Ovary (tissue), 9 donors: Measurements from ENCODE around the gene CD200. TPM values are rescaled to one million over a fixed set of nuclear protein-coding genes. Genes with fewer than 3 reads are reported as not detected.

ENCODE experiments used
- DNase-seq, 5 donors: peaks; one replicate each; pipeline ENCODE4 v3.0.0-alpha.2; 2019 to 2020
- H3K27ac ChIP-seq, 2 donors: fragments of 200-600 bp; one replicate each; pipeline versions ENCODE4 v1.5.1 to v1.8.0; 2019 to 2022
- H3K27me3 ChIP-seq: fragments of 200-600 bp; one replicate; pipeline ENCODE4 v1.8.0; 2022
- H3K36me3 ChIP-seq: fragments of 200-600 bp; sonication (generic); one replicate; pipeline ENCODE4 v1.5.1; 2019
- H3K4me1 ChIP-seq: one replicate; pipeline ENCODE4 v1.8.1; 2013; ENCODE audit warnings: mild to moderate bottlenecking, moderate library complexity; ENCODE audit not compliant: insufficient read depth
- H3K4me3 ChIP-seq: fragments of 200-600 bp; sonication (generic); one replicate; pipeline ENCODE4 v1.5.1; 2017
- H3K9me3 ChIP-seq, 2 donors: fragments of 200-600 bp in 1 of 2; sonication (generic) in 1 of 2; one replicate each; pipeline versions ENCODE4 v1.5.1 to v1.8.1; 2013 to 2019; ENCODE audit warnings: mild to moderate bottlenecking in 1 of 2, moderate library complexity in 1 of 2
- EP300 ChIP-seq: sonication (generic); formaldehyde crosslinking; IDR thresholded peaks from one replicate; pipeline ENCODE4 v1.6.1; 2017; ENCODE audit warnings: antibody characterized with exemption
- POLR2A ChIP-seq: fragments of 450-650 bp; IDR thresholded peaks from one replicate; pipeline ENCODE4 v1.6.1; 2017; ENCODE audit warnings: antibody characterized with exemption, mild to moderate bottlenecking, moderate library complexity
- WGBS, 3 donors: extraction: QIAGEN DNeasy Blood & Tissue Kit in 1 of 3; methylation state at CpG; one replicate each; pipeline versions ENCODE4 v1.1.5 to v1.1.7; 2013 to 2017; 5-methylcytosine and 5-hydroxymethylcytosine counted together
- intact Hi-C, 4 donors: fragments of 100-400 bp; cut with DNase I; formaldehyde crosslinking; loops; one replicate each; pipeline versions ENCODE4 v1.11.0 to v1.15.1; 2022 to 2023
- polyA plus RNA-seq, 2 donors: library from polyadenylated mRNA; stranded (reverse); fragments of 200-250 nt in 1 of 2; fragments of 350-450 nt in 1 of 2; fragmentation: Illumina TruSeq in 1 of 2; extraction: RNeasy Lipid Tissue Mini Kit (QIAGEN cat#74804) in 1 of 2; gene quantifications; one replicate each; pipeline ENCODE4 v1.2.3, GENCODE V29; 2013 to 2014
- total RNA-seq, 7 donors: library from RNA; depleted of rRNA in 2 of 7; stranded (reverse); fragments of >200 nt in 2 of 7; fragmentation: NEBNext Ultra II Directional in 3 of 7; extraction: Animal tissue kit (Norgen Biotek cat#: 25700) in 3 of 7; gene quantifications; one replicate each; pipeline versions ENCODE4 v1.1.0 to v1.2.4, GENCODE V29; 2016 to 2023
- TF ChIP-seq, protein P1 (sequence below), 3 donors: fragments of 450-650 bp in 2 of 3; fragments of 200-600 bp in 1 of 3; IDR thresholded peaks; one replicate each; pipeline versions ENCODE4 v1.5.1 to v1.8.0; 2016 to 2022; ENCODE audit warnings: antibody characterized with exemption in 3 of 3, mild to moderate bottlenecking in 1 of 3
- donor health status: DM: no; HTN: no; CAD: no; lungs with moderate emphysema.
- donor health status: DM: no; HTN: no; CAD: no.
- donor health status: Bipolar disorder and iron deficiency.
- donor health status: DM: yes; HTN: yes; CAD: no.
- donor health status: DM: no; HTN: no; CAD: no.
- donor health status: DM: yes; HTN: yes; CAD: no.

Gene CD200
- total and polyA plus RNA-seq, 9 donors = 9.6 to 36.4 (median 17.0) TPM

DNA sequence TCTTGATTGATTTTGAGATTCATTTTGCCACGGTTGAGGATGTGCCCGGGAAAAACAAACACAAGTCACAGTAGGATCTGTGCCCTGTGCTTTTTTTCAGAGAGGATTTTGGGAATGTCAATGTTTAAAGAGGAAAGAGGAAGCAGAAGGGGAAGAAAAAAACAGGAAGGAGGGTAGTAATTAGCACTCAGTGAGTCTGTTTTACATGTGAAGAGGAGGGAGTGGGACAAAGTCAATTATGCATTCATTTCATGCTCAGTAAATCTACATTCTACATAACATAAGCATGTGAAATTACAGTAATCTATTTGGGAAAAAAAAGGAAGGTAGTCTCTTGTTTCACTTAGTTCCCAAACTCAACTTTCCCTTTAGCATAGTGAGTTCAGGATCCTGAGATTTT is 18.3 kb upstream of the CD200 start:
- TF ChIP-seq, protein P1, sequence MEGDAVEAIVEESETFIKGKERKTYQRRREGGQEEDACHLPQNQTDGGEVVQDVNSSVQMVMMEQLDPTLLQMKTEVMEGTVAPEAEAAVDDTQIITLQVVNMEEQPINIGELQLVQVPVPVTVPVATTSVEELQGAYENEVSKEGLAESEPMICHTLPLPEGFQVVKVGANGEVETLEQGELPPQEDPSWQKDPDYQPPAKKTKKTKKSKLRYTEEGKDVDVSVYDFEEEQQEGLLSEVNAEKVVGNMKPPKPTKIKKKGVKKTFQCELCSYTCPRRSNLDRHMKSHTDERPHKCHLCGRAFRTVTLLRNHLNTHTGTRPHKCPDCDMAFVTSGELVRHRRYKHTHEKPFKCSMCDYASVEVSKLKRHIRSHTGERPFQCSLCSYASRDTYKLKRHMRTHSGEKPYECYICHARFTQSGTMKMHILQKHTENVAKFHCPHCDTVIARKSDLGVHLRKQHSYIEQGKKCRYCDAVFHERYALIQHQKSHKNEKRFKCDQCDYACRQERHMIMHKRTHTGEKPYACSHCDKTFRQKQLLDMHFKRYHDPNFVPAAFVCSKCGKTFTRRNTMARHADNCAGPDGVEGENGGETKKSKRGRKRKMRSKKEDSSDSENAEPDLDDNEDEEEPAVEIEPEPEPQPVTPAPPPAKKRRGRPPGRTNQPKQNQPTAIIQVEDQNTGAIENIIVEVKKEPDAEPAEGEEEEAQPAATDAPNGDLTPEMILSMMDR (IDR thresholded peaks at IDR 0.05) = no peak
- no peak for TF ChIP-seq POLR2A
- no peak for TF ChIP-seq EP300
- 87 to 94% (median 92%) methylated on average over 2 of the region's 2 CpGs for WGBS, 3 donors
- H3K4me1 ChIP-seq = no peaks in the 10 kb centered on the region
- no peaks in the 10 kb centered on the region for H3K9me3 ChIP-seq
- H3K27ac ChIP-seq = no peak overlapping the region
- intact Hi-C loops = no loop called here
- no peak overlapping the region for H3K4me3 ChIP-seq
- DNase-seq = no peak
- no peaks in the 10 kb centered on the region for H3K36me3 ChIP-seq
- H3K27me3 ChIP-seq = no peaks in the 10 kb centered on the region

DNA sequence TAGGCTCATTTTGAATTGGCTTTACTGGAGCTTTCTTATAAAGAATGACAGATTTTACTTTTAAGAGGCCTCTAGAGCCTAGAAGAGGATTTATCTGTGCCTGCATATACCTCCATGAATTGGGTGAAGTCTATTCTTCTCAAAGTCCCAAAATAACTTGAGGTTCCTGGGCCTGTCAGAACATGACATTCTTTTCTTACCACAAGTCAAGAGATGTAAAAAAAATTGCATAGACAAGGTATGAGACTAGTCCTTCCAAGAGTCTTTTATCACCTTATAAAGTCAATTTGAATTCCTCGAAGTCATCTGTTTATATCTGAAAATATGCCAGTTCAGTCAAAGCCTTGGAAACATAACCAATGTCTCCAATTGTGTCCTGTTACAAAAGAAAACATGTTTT is 17.2 kb upstream of the CD200 start:
- Histone ChIP-seq H3K27me3 (no peaks in the 10 kb centered on the region), H3K36me3 (no peaks in the 10 kb centered on the region), H3K4me1 (no peaks in the 10 kb centered on the region), H3K9me3 (no peaks in the 10 kb centered on the region), H3K4me3 (no peak overlapping the region), H3K27ac (no peak overlapping the region)
- TF ChIP-seq POLR2A (no peak), EP300 (no peak)
- TF ChIP-seq, protein P1 (IDR thresholded peaks at IDR 0.05) = no peak
- intact Hi-C loops = no loop called here
- no peak for DNase-seq
- 93 to 99% (median 99%) methylated on average over 1 of the region's 1 CpG for WGBS, 3 donors

DNA sequence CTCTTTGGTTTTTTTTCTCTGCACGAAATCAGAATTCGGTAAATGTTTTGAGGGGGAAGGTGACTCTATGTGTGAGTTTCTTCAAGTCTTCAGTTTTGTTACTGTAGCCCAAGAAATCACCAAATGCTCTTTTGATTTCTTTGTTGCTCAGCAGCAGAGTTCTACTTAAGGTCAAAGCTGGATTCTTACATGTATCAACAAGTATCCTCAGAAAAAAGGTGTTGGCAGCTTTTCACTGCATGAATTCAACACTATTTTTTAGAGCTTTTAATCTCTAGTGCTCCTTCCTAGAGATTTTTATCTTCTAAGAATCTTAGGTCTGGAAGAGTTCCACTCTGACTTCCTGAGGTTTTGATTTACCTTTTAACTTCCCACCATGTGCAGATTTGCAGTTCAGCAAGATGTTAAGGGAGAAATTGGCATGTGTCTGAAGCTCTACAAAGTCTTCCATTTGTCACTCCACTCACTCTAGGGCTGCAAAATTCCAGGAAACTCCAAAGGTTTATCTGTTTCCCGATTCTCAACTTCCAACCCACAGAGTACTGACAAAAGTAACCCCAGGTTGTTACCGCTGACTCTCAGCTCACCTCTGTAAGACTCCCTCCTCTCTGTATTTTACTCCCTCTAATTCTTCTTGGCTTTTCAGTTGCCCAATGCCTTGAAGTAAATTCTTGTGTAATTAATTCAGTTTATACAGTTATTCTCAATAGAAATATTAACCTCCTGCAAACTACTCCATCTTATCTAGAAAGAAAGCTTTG is 13.3 kb upstream of the CD200 start:
- Histone ChIP-seq H3K27me3 (no peaks in the 10 kb centered on the region), H3K4me3 (no peak overlapping the region), H3K36me3 (no peaks in the 10 kb centered on the region), H3K27ac (no peak overlapping the region), H3K4me1 (peaks cover 2% of the 10 kb centered on the region), H3K9me3 (no peaks in the 10 kb centered on the region)
- TF ChIP-seq POLR2A (no peak), EP300 (no peak)
- TF ChIP-seq, protein P1 (IDR thresholded peaks at IDR 0.05) = no peak
- no peak for DNase-seq
- intact Hi-C loops = loop anchor here in 1 of 4 donors (10.0 kb wide), 1 partner anchor 205 kb away; no protein-coding TSS in a partner anchor
- 57 to 61% (median 60%) methylated on average over 4 of the region's 4 CpGs for WGBS, 3 donors

DNA sequence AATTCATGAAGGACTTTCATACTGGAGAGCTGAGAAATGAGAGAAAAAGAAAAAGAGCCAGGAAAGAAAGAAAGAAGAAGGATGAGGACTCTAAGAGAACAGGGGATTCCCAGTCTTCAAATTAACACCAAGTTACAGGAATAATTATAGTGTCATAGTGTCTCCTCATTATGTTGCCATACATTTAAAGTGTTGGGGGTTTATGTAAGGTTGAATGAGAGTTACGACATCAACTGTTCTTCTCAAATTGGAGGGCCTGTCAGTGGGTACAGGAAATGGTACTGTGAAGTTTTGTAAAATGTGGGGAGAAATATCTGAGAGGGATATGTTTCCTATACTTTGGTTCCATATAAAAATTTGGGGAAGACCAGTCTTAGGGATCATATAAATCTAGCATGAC is 12.3 kb upstream of the CD200 start:
- H3K9me3 ChIP-seq = no peaks in the 10 kb centered on the region
- H3K36me3 ChIP-seq = no peaks in the 10 kb centered on the region
- H3K4me3 ChIP-seq = no peak overlapping the region
- intact Hi-C loops = loop anchor here in 1 of 4 donors (10.0 kb wide), 1 partner anchor 204 kb away; no protein-coding TSS in a partner anchor
- TF ChIP-seq POLR2A (no peak), EP300 (no peak)
- TF ChIP-seq, protein P1 (IDR thresholded peaks at IDR 0.05) = no peak
- 95 to 98% (median 96%) methylated on average over 1 of the region's 1 CpG for WGBS, 3 donors
- no peaks in the 10 kb centered on the region for H3K27me3 ChIP-seq
- no peak for DNase-seq
- peaks cover 2% of the 10 kb centered on the region for H3K4me1 ChIP-seq
- H3K27ac ChIP-seq = no peak overlapping the region
